ENCODE results near the gene SP9. TPM values are rescaled to one million over a fixed set of nuclear protein-coding genes. Genes with fewer than 3 reads are reported as not detected.
A peak's percentile ranks its signal among the peaks of the same experiment; 100 is the strongest.

SP9 gene
- total RNA-seq, 1 donor from 2014 or later, result 1.4 TPM

DNA sequence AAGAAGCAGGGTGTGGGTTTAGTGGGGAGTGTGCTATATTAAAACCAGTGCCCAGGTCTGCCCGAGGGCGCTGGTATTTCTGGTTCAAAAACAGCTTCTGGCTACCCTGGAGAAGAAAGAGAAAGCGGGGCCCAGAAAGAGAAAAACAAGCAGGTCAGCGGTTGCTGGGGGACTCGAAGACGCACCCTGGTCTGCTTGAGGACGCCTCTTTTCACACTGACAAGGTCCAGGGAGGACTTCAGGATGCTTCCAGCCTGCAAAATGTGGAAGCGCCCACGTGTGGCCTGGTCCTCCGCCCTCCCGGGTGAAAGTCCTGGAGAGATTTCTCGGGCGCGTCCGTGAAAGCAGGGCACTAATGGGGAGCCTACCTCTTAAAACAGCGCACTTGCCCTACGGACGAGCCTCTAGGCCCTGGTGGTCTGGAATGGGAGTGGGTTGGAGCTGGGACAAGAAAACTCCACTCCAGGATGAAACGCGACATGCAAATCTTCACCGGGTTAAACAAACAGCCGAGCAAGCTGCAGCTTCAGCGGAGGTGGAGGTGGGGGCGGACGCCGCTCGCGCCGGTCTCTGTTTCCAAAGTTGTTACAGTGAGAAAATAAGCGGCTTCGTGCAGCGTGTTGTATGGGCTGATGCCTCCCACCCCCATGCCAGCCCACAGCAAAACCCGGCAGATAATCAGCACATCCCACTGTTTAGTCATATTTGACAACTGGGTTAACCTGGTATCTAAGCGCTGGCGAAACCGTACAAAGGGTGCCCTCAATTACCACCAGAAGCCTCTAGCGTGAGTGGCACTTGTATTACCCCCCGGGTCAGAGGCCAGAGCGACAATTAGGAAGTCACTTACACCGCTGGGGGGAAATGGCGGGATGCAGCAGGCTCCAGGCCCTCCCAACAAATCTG is 1.1 kb upstream of the SP9 start:
- peak; percentile 14 for DNase-seq

DNA sequence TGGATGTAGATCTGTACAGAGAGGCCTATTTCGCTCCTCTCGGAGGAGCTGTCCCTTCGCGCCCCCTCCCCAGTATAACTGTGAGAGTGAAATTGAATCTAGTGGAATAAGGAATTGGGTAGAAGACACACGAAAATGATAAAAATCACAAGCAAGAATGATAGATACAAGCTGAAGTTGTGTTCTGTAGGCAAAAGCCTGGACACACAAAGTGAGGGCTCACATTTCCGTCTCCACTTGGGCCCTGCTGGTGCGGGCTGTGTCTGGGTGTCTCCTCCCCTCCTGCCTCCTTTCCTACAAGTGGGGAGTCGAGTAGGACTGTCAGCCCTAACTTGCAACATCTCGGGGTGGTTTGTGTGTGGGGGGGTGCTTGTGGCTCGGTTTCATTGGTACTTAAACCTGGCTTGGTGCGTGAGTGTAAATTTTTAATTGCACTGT is 457 bp upstream of the SP9 start:
- peak; percentile 27 for DNase-seq

DNA sequence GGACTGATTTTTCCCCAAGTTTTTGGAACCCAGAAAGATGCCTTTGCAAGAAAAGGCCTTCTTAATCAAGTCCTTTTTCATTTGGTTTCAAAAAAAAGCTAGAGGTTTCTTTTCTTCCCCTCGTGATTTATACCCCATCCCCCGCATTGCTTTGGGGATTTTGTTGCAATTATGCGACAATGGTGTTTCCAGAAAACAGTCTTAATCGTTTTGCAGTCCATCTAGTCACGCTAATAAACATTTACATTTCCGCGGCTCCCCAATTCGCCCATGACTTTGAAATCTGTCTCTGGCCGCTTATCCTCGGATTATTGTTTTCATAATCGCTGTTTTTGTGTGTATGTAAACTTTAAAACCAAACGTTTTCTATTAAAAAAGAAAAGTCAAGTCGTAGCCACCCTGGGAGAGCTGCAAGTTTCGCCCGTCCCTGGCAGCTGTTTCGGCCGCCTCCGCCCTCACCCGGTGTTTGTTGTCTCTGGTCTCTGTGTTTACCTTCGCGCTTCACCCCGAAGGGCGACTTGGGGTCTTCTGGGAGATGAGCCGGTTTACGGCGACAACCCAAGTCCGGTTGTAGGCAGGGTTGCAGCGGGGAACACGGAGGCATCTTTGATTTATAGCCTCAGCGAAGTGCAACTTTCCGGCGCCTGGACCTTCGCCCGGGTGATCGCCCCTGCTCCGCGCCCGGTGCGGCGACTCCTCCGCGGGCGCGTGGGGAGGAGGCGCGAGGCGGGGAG is 667 bp downstream of the SP9 start:
- peak; percentile 38 for DNase-seq

DNA sequence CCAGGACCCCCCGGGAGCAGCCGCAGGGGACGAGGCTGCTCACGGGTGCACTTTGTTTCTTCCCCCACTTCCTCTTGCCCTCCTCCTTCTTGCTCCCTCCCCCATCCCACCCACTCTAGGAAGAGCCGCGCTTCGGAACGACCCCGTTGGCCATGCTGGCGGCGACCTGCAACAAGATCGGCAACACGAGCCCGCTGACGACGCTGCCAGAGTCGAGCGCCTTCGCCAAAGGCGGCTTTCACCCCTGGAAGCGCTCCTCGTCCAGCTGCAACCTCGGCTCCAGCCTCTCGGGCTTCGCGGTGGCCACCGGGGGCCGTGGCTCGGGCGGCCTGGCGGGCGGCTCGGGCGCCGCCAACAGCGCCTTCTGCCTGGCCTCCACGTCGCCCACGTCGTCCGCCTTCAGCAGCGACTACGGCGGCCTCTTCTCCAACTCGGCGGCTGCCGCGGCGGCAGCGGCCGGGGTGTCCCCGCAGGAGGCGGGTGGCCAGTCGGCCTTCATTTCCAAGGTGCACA is 1.3 kb downstream of the SP9 start:
- peak; percentile 47 for DNase-seq

DNA sequence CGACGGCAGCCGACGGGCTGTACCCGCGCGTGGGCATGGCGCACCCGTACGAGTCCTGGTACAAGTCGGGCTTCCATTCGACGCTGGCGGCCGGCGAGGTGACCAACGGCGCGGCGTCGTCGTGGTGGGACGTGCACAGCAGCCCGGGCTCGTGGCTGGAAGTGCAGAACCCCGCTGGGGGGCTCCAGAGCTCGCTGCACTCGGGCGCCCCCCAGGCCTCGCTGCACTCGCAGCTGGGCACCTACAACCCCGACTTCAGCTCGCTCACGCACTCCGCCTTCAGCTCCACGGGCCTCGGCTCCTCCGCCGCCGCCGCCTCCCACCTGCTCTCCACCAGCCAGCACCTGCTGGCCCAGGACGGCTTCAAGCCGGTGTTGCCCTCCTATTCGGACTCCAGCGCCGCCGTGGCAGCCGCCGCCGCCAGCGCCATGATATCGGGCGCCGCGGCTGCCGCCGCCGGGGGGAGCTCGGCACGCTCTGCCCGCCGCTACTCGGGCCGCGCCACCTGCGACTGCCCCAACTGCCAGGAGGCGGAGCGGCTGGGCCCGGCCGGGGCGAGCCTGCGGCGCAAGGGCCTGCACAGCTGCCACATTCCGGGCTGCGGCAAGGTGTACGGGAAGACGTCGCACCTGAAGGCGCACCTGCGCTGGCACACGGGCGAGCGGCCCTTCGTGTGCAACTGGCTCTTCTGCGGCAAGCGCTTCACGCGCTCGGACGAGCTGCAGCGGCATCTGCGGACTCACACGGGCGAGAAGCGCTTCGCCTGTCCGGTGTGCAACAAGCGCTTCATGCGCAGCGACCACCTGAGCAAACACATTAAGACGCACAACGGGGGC is 2.0 kb downstream of the SP9 start:
- peak; percentile 69 for DNase-seq

DNA sequence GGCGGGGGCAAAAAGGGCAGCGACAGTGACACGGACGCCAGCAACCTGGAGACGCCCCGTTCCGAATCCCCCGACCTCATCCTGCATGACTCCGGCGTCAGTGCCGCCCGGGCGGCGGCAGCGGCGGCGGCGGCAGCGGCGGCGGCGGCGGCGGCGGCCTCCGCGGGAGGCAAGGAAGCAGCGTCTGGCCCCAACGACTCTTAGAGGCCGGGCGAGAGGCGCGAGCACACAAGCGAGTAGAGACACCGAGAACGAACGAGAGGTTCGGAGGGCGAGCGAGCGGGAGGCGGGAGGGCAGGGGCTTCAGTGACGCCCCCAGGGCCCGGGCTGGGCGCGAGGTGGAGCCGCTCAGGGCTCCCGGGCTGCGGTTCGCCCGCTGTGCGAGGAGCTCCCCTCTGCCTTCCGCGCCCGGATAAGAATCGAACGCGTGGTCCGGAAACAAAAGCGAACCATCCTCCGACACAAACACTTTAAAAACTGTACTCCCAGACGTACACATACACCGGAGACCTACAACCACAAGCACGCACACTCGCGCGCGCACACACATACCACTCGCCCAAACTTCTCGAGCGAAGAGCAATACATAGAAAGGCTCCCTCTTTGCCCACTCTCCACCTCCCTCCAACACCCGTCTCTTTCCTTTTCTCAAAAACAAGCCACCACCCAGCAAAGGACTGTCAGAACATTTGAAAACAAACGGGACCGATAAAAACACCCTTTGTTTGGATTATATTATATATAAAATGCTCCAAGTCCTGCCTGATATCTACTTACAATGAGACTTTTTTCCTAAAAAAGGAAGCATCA is 2.8 kb downstream of the SP9 start:
- DNase-seq, result peak; percentile 65

DNA sequence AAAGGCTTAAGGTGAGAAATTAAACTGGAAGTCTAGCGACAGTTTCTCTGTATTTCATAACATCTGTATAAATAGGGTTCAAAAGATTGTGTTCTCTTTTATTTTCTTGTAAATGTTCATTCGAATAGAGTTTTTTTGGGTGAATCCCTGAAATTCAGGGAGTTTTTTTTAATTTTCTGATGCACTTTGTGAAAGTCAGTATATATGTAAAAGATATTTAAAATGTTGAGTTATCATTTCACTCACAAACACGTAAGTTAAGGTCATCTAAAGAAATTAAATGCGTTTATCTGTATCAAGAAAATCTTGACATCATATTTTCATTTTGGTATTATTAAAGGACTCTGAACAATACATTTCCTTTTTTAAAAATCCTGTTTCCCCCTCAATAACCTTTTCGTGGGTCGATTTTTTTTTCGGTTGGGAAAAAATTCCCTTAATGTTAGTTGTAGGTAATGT is 3.4 kb downstream of the SP9 start:
- no peak for DNase-seq

DNA sequence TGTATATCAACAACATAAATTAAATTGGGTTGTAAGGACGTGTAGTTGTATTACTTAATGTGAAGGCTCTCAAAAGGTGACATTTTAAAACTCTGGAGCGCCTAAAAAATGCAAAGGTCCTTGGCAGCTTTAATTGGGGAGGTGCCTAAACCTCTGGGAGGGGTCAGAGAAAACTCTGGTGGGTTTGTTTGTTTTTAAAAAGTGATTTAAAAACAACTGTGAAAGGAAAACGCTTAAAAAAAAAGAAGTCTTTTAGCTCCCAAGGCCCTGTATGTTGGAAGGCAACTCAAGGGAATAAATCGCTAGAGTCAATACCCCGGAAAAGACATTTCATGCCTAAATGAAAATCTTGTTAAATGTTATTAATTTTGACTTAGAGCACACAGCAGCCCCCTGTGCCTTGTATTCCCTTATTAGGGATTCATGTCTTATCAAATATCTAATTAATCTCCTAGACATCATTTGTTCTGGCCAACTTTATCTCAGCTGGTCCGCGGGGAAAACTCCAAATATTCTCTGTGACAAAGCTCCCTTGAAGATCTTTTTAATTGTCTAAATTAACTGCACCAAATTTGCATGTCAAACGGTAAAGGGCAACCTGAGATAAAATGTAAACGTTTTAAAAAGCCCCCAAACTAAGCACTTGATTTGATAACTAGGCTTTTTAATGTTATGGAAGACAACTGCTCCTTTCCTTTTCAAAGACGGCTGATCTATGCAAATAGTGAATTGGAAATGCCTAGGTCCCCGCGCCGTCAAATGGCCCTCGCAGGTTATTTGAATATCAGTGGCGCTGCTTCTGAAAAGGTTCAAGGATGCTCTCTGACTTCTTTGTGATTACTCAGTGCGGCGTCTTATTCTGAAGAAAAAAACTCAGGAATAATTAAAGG is 4.2 kb downstream of the SP9 start:
- DNase-seq, result peak; percentile 55

DNA sequence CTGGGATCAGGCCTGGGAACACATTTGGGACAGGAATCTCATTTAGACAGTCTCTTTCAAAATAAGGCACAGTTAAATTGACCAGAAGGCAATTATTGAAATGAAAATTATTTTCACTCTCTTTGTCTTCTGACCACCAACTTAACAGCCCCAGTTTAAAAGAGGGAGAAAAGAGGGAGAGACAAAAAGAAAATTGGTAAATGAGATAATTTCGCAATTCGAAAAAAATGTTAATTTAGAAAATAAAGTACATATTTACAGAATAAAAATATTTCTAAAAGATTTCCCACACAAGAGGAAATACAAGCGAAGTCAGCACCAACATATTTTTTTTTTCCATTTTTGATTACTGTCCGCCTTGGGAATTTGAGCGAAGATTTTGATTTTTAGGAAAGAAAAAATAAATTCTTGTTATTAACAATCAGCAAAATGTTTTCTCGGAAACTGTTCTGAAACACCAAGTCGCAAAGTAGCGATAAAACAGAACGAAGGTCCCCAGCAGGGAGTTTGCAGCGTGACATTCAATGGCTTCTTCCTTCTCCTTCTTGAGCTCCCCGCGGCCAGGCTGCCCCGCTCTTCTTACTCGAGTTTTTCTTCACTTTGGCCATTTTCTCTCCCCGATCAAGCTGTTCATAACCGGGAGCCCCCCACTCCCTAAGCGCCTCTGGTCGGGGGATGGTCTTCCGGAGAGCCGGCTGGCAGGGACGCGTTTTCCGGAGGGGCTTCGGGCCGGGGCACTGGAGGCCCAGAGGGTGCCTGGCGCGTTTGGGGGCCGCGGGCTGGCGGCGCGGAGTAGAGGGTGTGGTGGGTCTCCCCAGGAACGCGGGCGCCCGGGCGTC is 5.0 kb downstream of the SP9 start:
- peak; percentile 42 for DNase-seq

DNA sequence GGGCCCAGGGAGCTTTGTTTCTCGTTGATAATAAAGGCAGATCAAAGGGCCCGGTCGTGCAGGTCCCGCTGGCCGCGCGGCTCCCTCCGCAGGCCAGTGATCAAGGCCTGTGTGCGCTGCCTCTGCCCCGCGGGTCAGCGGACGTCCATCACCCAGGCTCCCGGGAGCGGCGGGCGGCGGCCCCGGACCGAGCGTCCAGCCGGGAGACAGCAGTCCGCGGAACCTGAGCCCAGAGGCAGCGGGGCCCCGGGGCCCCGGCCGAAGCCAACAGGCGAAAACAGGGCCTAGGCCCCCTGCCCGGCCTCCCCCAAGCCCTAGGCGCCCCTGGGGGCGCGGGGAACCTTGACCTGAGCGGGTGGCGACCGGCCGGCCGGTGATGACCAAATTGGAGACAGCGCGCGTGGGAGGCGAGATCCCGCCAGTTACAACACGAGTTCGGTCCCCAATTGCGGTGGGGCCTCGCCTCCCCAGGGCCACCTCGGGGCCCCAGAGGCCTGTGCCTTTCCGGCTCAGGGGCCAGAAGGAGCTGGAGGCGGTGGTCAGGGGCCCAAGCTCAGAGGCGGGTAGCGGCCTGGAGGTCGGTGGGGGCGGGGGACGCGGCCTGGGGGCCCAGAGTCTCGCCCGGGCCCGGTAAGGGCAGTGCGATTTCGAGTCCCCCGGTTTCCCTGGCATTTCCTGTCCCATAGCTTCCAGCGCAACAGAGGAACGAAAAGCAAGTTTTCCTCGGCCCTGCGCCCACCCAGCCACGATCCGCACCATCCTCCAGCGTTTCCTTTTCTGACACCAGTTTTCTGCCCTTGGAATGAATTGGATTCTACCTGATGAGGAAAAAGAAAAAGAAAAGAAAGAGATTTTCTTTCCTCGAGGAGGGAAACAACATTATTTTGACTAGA is 5.9 kb downstream of the SP9 start:
- DNase-seq, result no peak

DNA sequence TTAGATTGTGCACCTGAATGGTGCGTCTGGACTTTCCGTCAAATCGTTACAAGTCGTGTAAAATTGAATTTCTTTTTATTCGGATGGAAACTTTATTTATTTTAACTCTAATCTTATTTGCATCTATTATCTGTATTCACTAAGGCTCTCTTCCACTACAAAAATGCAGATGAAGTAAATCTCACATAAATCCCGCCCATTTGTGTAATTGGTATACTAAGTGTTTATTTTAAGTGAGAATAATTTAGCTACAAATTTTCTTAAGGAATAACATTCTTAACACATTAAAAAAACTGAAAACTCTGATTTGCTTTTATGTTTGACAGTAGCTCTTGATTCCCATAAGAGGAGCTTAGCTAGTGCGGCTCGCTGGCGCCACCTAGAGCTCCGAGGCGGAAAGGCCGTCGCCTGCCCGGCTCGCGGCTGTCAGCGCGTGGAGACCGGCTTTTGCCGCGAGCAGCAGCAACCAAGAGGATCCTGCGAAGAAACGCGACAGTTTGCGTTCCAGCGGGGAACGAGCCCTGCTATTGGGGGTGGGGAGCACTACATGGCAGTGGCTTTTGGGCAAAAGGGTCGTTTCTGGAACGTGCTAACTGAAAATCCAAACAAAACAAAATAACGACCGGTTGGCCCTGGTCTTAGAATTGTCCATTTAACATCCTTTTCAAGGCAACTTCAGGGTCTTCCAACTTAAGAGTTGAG is 6.7 kb downstream of the SP9 start:
- DNase-seq, result peak; percentile 92

DNA sequence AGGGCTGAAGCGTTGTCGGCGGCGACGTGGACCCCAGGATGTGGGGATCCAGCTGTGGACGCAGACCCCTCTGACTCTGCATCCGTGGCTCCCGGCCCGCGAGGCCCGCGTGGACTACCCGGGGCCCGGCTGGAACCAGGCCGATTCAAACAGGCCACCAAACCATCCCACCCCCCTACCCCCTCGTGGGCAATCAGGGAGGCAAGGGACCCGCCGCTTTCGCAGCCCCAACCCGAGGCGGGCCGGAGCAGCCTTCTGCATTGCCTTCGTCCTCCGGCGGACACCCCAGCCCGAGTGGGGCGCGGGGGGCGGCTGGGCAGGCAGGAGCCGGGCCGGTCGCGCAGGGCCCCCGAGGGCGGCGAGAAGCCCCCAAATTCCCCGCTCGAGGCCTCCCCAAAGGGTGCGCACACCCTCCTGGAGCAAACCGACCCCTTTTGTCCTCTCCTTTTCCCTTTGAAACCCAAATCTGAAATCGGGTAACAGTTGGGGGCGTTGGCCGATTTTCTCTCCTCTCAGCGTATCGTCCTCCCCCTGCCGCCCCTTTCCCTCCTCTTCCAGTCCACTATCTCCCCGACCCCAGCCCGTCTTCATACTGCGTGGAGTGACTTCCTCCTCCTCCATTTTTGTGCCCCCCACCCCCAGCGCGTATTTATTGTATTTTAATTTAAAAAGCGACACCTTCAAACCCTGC is 7.4 kb downstream of the SP9 start:
- no peak for DNase-seq

DNA sequence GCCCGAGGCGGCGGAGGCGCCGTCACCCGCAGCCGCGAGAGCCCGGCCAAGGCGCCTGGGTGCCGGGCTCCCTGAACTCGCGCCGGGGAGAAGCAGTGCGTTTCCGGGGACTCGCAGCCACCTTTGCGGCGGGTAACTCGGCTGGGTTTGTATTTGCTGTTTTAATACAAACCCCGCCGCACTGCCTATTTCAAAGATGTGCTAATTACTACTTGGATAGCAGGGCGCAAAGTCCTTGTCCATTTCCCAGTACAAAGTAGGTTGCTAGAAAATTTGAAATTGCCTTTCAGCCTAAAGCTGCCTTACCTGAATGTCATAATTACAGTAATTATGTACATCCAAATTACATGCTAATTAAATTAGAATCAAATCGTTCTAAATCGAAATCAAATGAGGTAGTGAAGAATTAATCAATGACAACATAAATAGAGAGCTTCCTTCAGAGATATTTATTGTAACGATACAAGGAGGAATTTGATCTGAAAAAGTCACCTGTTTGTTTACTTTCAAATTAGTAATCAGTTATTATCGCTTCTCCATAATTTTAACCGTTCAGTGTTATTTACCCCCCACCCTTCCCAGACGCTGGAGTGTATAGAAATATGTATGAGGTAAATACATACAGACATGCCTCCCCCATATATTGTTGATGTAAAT is 8.1 kb downstream of the SP9 start:
- peak; percentile 35 for DNase-seq

DNA sequence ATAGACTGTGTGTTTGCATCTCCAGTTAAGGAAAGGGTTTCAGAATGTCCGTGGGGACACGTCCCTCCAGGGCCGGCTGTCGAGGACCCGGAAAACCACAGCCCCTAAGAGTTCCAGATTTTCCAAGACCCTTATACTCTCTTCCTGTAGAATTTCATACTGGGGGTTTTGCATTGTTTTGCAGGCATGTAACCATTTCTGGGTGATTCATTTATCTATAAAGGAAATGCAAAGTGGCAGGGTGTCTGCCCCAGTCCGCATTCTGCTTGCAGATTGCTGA is 8.5 kb downstream of the SP9 start:
- peak; percentile 10 for DNase-seq

DNA sequence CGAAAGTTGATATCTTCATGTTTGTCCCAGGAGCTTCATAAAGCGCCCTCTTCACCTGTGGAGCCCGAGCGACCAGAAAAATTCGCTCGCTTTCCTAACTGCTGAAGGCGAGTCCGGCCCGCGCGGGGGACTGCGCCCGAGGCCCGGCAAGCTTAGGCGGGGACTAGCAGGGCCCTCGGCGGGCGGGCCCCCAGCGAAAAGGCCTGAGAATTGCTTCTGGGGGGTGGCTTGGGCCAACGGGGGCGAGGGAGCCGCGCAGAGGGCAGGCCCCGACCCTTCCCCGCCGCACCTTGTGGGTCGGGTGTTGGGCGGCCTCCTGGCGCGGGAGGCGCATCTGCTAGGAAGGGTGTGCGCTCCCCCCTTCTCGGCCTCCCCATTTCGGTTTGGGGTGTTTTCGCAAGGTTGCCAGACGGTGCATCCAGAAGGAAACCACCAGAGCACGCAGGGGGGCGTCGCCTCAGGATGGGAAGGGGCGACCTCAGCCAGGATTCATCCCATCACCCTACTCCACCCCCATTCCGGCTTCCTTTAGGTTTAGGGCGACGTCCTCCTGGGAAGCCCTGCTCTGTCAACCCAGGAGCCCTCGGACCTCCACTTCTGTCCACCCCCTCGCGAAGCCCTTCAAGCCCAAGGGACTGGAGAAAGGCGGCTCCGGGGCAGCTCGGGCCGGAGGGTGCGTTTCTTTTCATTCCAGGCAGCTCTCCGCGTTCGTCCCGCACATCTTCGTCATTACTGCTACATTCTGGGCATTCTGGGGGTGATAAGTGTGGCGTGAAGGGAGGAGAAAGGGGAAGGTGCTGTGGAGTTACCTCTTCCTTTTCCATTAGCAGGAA is 9.1 kb downstream of the SP9 start:
- DNase-seq, result no peak
